Bronchial epithelial cell (primary cell): ENCODE measurements around the gene WDR81. TPM values are rescaled to one million over a fixed set of nuclear protein-coding genes. Genes with fewer than 3 reads are reported as not detected.

Source experiments
- DNase-seq: peaks from one replicate; pipeline ENCODE4 v3.0.0-alpha.2; 2010; ENCODE audit warnings: low read depth
- FAIRE-seq: peaks from 2 replicates; lab custom pipeline; 2011; peaks lifted over from hg19 to GRCh38; lab: Jason Lieb, UNC
- H3K27me3 ChIP-seq: 2 replicates; pipeline ENCODE4 v1.5.1; 2011; ENCODE audit warnings: low read length; ENCODE audit not compliant: control insufficient read depth, insufficient read depth
- H3K36me3 ChIP-seq: 2 replicates; pipeline ENCODE4 v1.5.1; 2011; ENCODE audit warnings: low read length; ENCODE audit not compliant: control insufficient read depth, insufficient read depth
- H3K4me3 ChIP-seq: 2 replicates; pipeline ENCODE4 v1.5.1; 2011; ENCODE audit warnings: mild to moderate bottlenecking, low read depth, low read length, control low read depth
- total RNA-seq: library from RNA; depleted of rRNA; stranded (reverse); fragments of >200 nt; gene quantifications from 2 replicates; pipeline ENCODE4 v1.2.1, GENCODE V29; 2014
- TF ChIP-seq, protein P1 (sequence below): IDR thresholded peaks from 2 replicates; pipeline ENCODE4 v1.5.1; 2011; ENCODE audit warnings: mild to moderate bottlenecking, moderate library complexity, low read length, control low read depth, inconsistent platforms; ENCODE audit not compliant: insufficient read depth, severe bottlenecking

Gene WDR81
- total RNA-seq, 1 donor from 2014 or later, result 21.6 TPM

DNA sequence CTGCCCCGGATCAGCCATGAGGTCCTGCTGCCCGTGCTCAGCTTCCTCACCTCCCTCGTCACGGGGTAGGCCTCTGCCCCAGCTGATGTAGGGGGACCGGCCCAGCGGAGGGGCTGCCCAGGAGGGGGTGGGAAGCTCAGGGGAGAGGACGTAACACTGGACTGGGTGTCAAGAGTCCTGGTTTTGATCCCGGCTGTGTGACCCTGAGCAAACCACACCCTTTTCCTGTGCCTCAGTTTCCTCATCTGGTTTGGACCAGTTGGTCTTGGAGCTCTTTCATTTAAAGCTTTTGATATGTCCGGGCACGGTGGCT is 6.6 kb downstream of the WDR81 start:
- FAIRE-seq (peak; percentile 64), DNase-seq (no peak)
- Histone ChIP-seq H3K4me3 (no peak overlapping the region), H3K36me3 (peaks cover 19% of the 10 kb centered on the region), H3K27me3 (no peaks in the 10 kb centered on the region)
- TF ChIP-seq, protein P1, sequence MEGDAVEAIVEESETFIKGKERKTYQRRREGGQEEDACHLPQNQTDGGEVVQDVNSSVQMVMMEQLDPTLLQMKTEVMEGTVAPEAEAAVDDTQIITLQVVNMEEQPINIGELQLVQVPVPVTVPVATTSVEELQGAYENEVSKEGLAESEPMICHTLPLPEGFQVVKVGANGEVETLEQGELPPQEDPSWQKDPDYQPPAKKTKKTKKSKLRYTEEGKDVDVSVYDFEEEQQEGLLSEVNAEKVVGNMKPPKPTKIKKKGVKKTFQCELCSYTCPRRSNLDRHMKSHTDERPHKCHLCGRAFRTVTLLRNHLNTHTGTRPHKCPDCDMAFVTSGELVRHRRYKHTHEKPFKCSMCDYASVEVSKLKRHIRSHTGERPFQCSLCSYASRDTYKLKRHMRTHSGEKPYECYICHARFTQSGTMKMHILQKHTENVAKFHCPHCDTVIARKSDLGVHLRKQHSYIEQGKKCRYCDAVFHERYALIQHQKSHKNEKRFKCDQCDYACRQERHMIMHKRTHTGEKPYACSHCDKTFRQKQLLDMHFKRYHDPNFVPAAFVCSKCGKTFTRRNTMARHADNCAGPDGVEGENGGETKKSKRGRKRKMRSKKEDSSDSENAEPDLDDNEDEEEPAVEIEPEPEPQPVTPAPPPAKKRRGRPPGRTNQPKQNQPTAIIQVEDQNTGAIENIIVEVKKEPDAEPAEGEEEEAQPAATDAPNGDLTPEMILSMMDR, result no peak

DNA sequence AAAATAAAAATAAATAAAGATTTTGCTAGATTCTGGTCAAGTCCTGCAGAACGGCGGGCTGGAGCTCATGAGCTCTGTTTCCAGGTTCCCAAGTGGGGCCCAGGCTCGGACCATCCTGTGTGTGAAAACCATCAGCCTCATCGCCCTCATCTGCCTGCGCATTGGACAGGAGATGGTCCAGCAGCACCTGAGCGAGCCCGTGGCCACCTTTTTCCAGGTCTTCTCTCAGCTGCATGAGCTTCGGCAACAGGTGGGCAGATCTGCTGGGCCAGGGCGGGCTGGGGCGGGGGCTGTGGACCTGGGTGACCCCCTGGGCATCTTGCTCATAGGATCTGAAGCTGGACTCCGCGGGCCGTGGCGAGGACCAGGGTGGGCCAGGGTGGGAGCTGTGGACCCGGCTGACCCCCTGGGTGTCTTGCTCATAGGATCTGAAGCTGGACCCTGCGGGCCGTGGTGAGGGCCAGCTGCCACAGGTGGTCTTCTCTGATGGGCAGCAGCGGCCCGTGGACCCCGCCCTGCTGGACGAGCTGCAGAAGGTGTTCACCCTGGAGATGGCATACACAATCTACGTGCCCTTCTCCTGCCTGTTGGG is 7.8 kb downstream of the WDR81 start:
- no peak for DNase-seq
- TF ChIP-seq, protein P1, result no peak
- H3K4me3 ChIP-seq, result no peak overlapping the region
- no peaks in the 10 kb centered on the region for H3K27me3 ChIP-seq
- H3K36me3 ChIP-seq, result peaks cover 16% of the 10 kb centered on the region
- peak; percentile 23 for FAIRE-seq

DNA sequence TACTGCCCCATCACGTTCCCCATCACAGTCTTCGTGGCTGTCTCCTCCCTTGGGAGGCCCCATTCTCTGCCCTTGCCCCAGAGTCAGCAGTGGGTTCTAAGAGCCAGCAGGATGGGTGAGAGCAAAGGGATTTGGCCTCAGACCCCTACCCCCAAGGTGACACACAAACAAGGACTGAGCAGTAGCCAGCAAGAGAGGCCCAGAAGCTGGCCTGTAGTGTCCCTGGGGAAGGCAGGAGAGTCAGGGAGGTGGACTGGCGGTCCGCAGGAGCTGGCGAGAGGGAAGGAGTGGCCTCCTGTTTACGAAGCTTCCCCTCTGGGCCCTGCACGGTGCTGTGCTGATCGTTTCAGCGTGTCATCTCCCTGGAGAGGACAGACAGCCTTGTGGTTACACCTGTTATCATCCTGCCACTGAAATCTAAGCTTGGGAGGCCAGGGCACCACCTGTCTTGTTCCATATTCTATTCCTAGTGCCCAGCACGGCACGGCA is 8.4 kb downstream of the WDR81 start:
- Histone ChIP-seq H3K4me3 (no peak overlapping the region), H3K36me3 (peaks cover 20% of the 10 kb centered on the region), H3K27me3 (no peaks in the 10 kb centered on the region)
- TF ChIP-seq, protein P1, result no peak
- no peak for DNase-seq
- no peak for FAIRE-seq

DNA sequence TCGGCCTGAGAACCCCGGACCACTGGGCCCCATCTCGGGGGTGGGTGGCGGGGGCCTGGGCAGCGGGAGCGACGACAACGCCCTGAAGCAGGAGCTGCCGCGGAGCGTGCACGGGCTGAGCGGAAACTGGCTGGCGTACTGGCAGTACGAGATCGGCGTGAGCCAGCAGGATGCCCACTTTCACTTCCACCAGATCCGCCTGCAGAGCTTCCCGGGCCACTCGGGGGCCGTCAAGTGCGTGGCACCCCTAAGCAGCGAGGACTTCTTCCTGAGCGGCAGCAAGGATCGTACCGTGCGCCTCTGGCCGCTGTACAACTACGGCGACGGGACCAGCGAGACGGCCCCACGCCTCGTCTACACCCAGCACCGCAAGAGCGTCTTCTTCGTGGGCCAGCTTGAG is 9.3 kb downstream of the WDR81 start:
- no peak for DNase-seq
- TF ChIP-seq, protein P1, result no peak
- no peaks in the 10 kb centered on the region for H3K27me3 ChIP-seq

DNA sequence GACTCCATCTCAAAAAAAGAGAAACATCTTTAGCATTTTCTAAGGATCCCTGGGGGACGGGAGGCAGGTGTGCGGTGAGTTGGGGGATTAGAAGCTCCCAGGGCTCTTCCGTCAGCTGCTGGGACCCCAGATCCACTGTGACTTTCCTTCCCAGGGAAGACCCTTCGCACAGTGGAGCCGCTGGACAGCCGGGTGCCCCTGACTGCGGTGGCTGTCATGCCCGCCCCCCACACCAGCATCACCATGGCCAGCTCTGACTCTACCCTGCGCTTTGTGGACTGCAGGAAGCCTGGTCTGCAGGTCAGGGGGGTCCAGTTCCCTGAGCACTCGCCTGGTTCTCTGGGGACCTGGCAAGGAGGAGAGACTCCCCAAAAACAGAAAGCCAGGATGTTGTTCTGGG is 10.9 kb downstream of the WDR81 start:
- no peak for FAIRE-seq
- Histone ChIP-seq H3K4me3 (no peak overlapping the region), H3K36me3 (peaks cover 17% of the 10 kb centered on the region), H3K27me3 (no peaks in the 10 kb centered on the region)
- TF ChIP-seq, protein P1, result no peak
- DNase-seq, result no peak

More for the DNA sequence above, 9.3 kb downstream of the WDR81 start:
- no peak for FAIRE-seq
- Histone ChIP-seq H3K4me3 (no peak overlapping the region), H3K36me3 (peaks cover 17% of the 10 kb centered on the region)

DNA sequence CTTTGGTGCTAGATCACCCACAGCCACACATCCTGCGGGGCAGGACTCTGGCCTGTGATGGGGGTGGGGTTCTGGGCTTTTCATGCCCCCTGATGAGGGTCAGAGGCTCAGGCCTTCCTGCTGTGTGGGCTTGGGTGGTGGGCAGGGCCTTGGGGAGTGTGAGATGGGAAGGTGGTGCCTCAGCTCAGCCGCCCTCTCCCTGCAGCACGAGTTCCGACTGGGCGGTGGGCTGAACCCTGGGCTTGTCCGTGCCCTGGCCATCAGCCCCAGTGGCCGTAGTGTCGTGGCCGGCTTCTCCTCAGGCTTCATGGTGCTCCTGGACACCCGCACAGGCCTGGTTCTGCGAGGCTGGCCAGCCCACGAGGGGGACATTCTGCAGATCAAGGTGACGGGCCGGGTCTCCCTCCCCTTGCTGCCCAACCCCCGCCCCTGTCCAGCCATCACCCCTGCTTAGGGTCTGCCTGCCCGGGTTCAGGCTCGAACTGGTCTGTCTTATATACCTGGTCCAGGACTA is 11.4 kb downstream of the WDR81 start:
- TF ChIP-seq, protein P1, result no peak
- H3K27me3 ChIP-seq, result no peaks in the 10 kb centered on the region
- H3K36me3 ChIP-seq, result peaks cover 17% of the 10 kb centered on the region
- FAIRE-seq (peak; percentile 60), DNase-seq (no peak)
- H3K4me3 ChIP-seq, result no peak overlapping the region
